NOMO-1 (cell line): ENCODE measurements around the gene UBE2L5.

ENCODE experiments used
- DNase-seq, 2 experiments: peaks; one replicate each; lab custom pipeline; 2025; ENCODE audit not compliant: unreplicated experiment in 2 of 2; lab: John Stamatoyannopoulos, UW

Gene UBE2L5

DNA sequence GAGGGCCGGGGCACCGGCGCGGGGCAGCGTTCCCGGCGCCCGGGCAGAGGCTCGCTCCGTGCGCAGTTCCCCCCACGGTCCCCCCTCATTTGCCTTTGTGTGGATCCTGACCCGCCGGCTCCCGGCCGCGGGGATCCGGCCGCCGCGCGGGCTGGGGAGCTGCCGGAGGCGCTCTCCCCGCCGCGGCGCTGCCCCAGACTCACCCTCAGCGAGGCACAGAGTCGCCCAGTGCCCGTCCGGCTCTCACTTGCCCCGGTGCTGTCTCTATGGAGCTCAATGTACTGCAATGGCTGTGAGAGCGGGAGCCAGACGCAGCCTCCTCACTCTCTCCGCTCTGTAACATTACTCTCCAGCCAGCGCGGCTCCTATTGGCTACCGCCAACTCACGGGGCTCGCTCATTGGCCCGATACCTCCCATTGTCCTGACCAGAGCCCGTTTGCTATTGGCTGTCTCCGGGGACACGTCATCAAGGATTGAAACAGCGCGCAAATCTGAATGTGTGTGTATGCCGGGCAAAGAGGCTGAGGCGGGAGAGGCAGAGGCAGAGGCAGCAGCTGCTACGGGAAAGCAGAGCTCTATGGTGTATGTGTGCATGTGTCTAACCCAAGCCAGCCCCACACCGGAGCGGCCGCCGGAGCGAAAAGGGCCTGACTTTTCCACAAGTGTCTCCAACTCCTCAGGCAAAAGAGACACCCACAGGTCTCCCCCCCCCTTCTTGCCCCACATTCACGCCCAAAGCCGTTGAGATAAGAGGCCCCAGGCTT, 43.5 kb downstream of the UBE2L5 start, which contains the start of gene HMGB1:
Gene HMGB1, minus strand, starts transcription at position 344 of the 765 bp plus-strand sequence. CDS start 2,256 bp downstream, outside the sequence.
- DNase-seq = peak; percentile 97 to 99

- peak in 1 of 2 experiments; percentile 28 for DNase-seq
Measured at GRCh38 chr13:30466358-30466714, 44.0 kb downstream of the UBE2L5 start.

DNA sequence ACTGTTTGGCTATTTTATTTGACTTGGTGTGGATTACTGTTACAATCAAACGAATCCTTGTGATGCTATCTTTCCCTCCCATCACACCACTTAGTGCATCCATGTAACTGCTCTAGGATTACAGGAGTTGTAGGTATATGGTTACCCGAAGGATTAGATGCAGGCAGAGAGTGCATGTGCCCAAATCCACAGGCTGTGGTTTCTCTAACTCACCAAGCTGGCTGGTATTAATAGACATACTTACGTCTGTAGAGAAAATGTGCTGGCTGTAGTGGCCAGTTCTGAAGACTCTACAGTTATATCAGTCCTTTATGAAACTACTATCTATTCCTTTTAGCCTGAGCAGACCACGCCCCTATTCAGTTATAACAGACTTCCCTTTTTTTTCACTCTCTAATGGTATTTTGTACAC, 44.6 kb downstream of the UBE2L5 start:
- peak; percentile 72 to 84 for DNase-seq

DNA sequence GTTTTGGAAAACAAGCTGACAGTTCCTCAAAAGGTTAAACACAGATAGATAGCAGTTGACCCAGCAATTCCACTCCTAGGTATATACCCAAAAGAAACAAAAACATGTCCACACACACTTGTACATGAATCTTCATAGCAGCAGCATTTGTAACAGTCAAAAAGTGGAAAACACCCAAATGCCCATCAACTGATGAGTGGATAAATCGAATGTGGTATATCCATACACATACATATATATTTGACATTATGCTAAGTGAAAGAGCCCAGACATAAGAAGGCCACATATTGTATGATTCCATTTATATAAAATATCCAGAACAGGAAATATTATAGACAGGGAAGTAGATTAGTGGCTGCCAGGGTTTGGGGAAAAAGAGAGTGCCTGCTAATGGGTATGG, 51.4 kb downstream of the UBE2L5 start:
- no peak for DNase-seq

- DNase-seq = peak in 1 of 2 experiments; percentile 83
Measured at GRCh38 chr13:30477346-30478195, 55.3 kb downstream of the UBE2L5 start.
